Measurements from ENCODE around the gene CFAP299. TPM values are rescaled to one million over a fixed set of nuclear protein-coding genes. Genes with fewer than 3 reads are reported as not detected.

The CFAP299 gene
- total RNA-seq, 4 donors from 2014 or later = 5.1 TPM; not detected in 3

DNA sequence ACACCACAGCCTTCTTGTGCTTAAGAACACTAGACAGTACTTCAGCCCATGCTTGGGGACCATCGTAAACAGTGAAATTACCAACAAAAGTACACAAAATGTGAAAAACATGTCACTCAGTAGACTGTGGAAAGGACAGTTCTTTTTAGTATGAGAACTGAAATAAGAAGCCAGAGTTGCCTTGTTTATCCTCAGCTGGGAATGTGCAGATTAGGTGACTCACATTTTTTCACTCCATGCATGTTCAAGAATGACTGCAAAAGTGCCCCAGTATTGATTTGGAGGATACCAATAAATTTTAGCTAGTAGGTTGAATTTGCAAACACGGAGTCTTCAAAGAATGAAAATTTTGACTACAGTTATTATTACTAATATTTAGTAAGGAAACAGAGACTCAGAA lies 671.9 kb downstream of the CFAP299 start:
- Histone ChIP-seq H3K4me1 (no peaks in the 10 kb centered on the region), H3K27ac (no peak overlapping the region), H3K4me3 (no peak overlapping the region), H3K9me3 (no peaks in the 10 kb centered on the region), H3K36me3 (no peaks in the 10 kb centered on the region), H3K27me3 (no peaks in the 10 kb centered on the region)
- TF ChIP-seq EP300 (IDR thresholded peaks at IDR 0.05) (no peak), POLR2AphosphoS5 (IDR thresholded peaks at IDR 0.05) (no peak)
- TF ChIP-seq, protein P1, sequence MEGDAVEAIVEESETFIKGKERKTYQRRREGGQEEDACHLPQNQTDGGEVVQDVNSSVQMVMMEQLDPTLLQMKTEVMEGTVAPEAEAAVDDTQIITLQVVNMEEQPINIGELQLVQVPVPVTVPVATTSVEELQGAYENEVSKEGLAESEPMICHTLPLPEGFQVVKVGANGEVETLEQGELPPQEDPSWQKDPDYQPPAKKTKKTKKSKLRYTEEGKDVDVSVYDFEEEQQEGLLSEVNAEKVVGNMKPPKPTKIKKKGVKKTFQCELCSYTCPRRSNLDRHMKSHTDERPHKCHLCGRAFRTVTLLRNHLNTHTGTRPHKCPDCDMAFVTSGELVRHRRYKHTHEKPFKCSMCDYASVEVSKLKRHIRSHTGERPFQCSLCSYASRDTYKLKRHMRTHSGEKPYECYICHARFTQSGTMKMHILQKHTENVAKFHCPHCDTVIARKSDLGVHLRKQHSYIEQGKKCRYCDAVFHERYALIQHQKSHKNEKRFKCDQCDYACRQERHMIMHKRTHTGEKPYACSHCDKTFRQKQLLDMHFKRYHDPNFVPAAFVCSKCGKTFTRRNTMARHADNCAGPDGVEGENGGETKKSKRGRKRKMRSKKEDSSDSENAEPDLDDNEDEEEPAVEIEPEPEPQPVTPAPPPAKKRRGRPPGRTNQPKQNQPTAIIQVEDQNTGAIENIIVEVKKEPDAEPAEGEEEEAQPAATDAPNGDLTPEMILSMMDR (IDR thresholded peaks at IDR 0.05) = no peak
- 79 to 100% methylated on average over 2 of the region's 2 CpGs for WGBS, 2 donors (ENCODE audit: low coverage in 1 of 2)
- no peak for ATAC-seq

Other genes with a start within 250 kb of the CFAP299 start
- gene PRDM8, start 138.2 kb upstream of the CFAP299 start, total RNA-seq = 10 to 100 TPM; 31.2 to 43.6 (median 36.9) TPM
- 1 to 10 TPM; 1.2 to 2.4 (median 2.0) TPM for gene FGF5, start 69.1 kb upstream of the CFAP299 start, total RNA-seq

Data from gastroesophageal sphincter (tissue), 4 donors.